ENCODE data around the gene BATF2. TPM values are rescaled to one million over a fixed set of nuclear protein-coding genes. Genes with fewer than 3 reads are reported as not detected.
A peak's percentile ranks its signal among the peaks of the same experiment; 100 is the strongest.

BATF2 gene
- 0.03 TPM in 1 of 2 replicates, not detected in the other for polyA plus RNA-seq (2013)

GRCh38 chr11:64996710-64997380 lies at the start of gene BATF2:
BATF2 (minus strand) TSS chr11:64996971; CDS start chr11:64996914, 57 bp downstream.
- no peaks in the 10 kb centered on the region for H3K27me3 ChIP-seq (ENCODE audit: insufficient read depth, low read length)
- no peak within 1 kb of the TSS for H2BK120ac ChIP-seq (ENCODE audit: insufficient read depth, low read length, poor library complexity)
- no peak within 1 kb of the TSS for H4K91ac ChIP-seq (ENCODE audit: low read depth, low read length)
- H4K8ac ChIP-seq (ENCODE audit: low read depth, low read length) = no peak within 1 kb of the TSS
- H3K79me1 ChIP-seq (ENCODE audit: low read length) = no peaks in the 10 kb centered on the region
- H3K4me2 ChIP-seq (ENCODE audit: low read length) = no peak within 1 kb of the TSS
- no peaks in the 10 kb centered on the region for H3K4me1 ChIP-seq (ENCODE audit: control insufficient read depth in 1 of 2, insufficient read depth in 2 of 2, low read length in 2 of 2)
- H3K23ac ChIP-seq (ENCODE audit: low read length) = no peak within 1 kb of the TSS
- H3K9ac ChIP-seq (ENCODE audit: low read length) = no peak within 1 kb of the TSS
- no peak within 1 kb of the TSS for H3K4ac ChIP-seq (ENCODE audit: low read depth, low read length)
- peak; percentile 51 to 77 for DNase-seq
- no peaks in the 10 kb centered on the region for H3K36me3 ChIP-seq (ENCODE audit: control insufficient read depth in 1 of 2, insufficient read depth in 2 of 2, low read length in 2 of 2)
- no peak within 1 kb of the TSS for H3K18ac ChIP-seq (ENCODE audit: low read length)
- H2BK5ac ChIP-seq (ENCODE audit: low read depth, low read length, poor library complexity) = no peak within 1 kb of the TSS
- no peak within 1 kb of the TSS for H3K14ac ChIP-seq (ENCODE audit: low read length)
- no peaks in the 10 kb centered on the region for H3K79me2 ChIP-seq (ENCODE audit: control insufficient read depth, insufficient read depth, low read length, poor library complexity)
- H2AFZ ChIP-seq (ENCODE audit: insufficient read depth, low read length, poor library complexity) = no peak within 1 kb of the TSS
- no peak within 1 kb of the TSS for H2BK12ac ChIP-seq (ENCODE audit: low read length)
- WGBS (ENCODE audit: extremely low coverage, insufficient coverage, insufficient read length) = no CpG with 5 or more reads among the region's 9 CpGs
- H3K9me3 ChIP-seq (ENCODE audit: insufficient read depth, low read depth, low read length) = no peaks in the 10 kb centered on the region
- H3K27ac ChIP-seq (ENCODE audit: low read depth, low read length) = no peak within 1 kb of the TSS
- H2AK5ac ChIP-seq (ENCODE audit: low read length) = no peak within 1 kb of the TSS
- H4K12ac ChIP-seq (ENCODE audit: low read depth, low read length) = no peak within 1 kb of the TSS
- H3K4me3 ChIP-seq (ENCODE audit: low read depth, low read length) = no peak within 1 kb of the TSS

- no peak overlapping the region for H2AFZ ChIP-seq (ENCODE audit: insufficient read depth, low read length, poor library complexity)
- no CpG with 5 or more reads among the region's 7 CpGs for WGBS (ENCODE audit: extremely low coverage, insufficient coverage, insufficient read length)
- H3K18ac ChIP-seq (ENCODE audit: low read length) = no peak overlapping the region
- peaks cover 9% of the 10 kb centered on the region for H3K79me1 ChIP-seq (ENCODE audit: low read length)
- H3K4ac ChIP-seq (ENCODE audit: low read depth, low read length) = no peak overlapping the region
- H4K12ac ChIP-seq (ENCODE audit: low read depth, low read length) = no peak overlapping the region
- H3K36me3 ChIP-seq (ENCODE audit: control insufficient read depth in 1 of 2, insufficient read depth in 2 of 2, low read length in 2 of 2) = peaks cover 19% of the 10 kb centered on the region in 2 experiments
- H3K9me3 ChIP-seq (ENCODE audit: insufficient read depth, low read depth, low read length) = peaks cover 1% of the 10 kb centered on the region
- no peak overlapping the region for H3K4me3 ChIP-seq (ENCODE audit: low read depth, low read length)
- H2BK5ac ChIP-seq (ENCODE audit: low read depth, low read length, poor library complexity) = no peak overlapping the region
- H4K8ac ChIP-seq (ENCODE audit: low read depth, low read length) = no peak overlapping the region
- H3K27me3 ChIP-seq (ENCODE audit: insufficient read depth, low read length) = no peaks in the 10 kb centered on the region
- no peak overlapping the region for H3K23ac ChIP-seq (ENCODE audit: low read length)
- no peak overlapping the region for H3K27ac ChIP-seq (ENCODE audit: low read depth, low read length)
- H2BK12ac ChIP-seq (ENCODE audit: low read length) = no peak overlapping the region
- H4K91ac ChIP-seq (ENCODE audit: low read depth, low read length) = no peak overlapping the region
- H3K4me2 ChIP-seq (ENCODE audit: low read length) = no peak overlapping the region
- no peak overlapping the region for H3K9ac ChIP-seq (ENCODE audit: low read length)
- H3K14ac ChIP-seq (ENCODE audit: low read length) = no peak overlapping the region
- DNase-seq = no peak
- H3K79me2 ChIP-seq (ENCODE audit: control insufficient read depth, insufficient read depth, low read length, poor library complexity) = peaks cover 9% of the 10 kb centered on the region
- H2AK5ac ChIP-seq (ENCODE audit: low read length) = no peak overlapping the region
- peaks cover 3 to 4% of the 10 kb centered on the region in 2 experiments for H3K4me1 ChIP-seq (ENCODE audit: control insufficient read depth in 1 of 2, insufficient read depth in 2 of 2, low read length in 2 of 2)
- H2BK120ac ChIP-seq (ENCODE audit: insufficient read depth, low read length, poor library complexity) = no peak overlapping the region
These were observed 49.0 kb upstream of the BATF2 start for GRCh38 chr11:65045728-65046127.

- Histone ChIP-seq H4K12ac (ENCODE audit: low read depth, low read length) (no peak overlapping the region), H3K23ac (ENCODE audit: low read length) (no peak overlapping the region), H3K9me3 (ENCODE audit: insufficient read depth, low read depth, low read length) (peaks cover 1% of the 10 kb centered on the region), H3K79me1 (ENCODE audit: low read length) (peaks cover 9% of the 10 kb centered on the region), H2AFZ (ENCODE audit: insufficient read depth, low read length, poor library complexity) (no peak overlapping the region), H4K8ac (ENCODE audit: low read depth, low read length) (no peak overlapping the region), H3K27me3 (ENCODE audit: insufficient read depth, low read length) (no peaks in the 10 kb centered on the region), H3K27ac (ENCODE audit: low read depth, low read length) (no peak overlapping the region), H2BK5ac (ENCODE audit: low read depth, low read length, poor library complexity) (no peak overlapping the region), H2BK120ac (ENCODE audit: insufficient read depth, low read length, poor library complexity) (no peak overlapping the region), H3K18ac (ENCODE audit: low read length) (no peak overlapping the region), H3K9ac (ENCODE audit: low read length) (no peak overlapping the region), H4K91ac (ENCODE audit: low read depth, low read length) (no peak overlapping the region), H3K36me3 (ENCODE audit: control insufficient read depth in 1 of 2, insufficient read depth in 2 of 2, low read length in 2 of 2) (peaks cover 19% of the 10 kb centered on the region in 2 experiments), H2BK12ac (ENCODE audit: low read length) (no peak overlapping the region), H3K4me2 (ENCODE audit: low read length) (no peak overlapping the region), H3K14ac (ENCODE audit: low read length) (no peak overlapping the region), H3K4me1 (ENCODE audit: control insufficient read depth in 1 of 2, insufficient read depth in 2 of 2, low read length in 2 of 2) (peaks cover 3 to 4% of the 10 kb centered on the region in 2 experiments), H3K4ac (ENCODE audit: low read depth, low read length) (no peak overlapping the region), H3K79me2 (ENCODE audit: control insufficient read depth, insufficient read depth, low read length, poor library complexity) (peaks cover 9% of the 10 kb centered on the region), H3K4me3 (ENCODE audit: low read depth, low read length) (no peak overlapping the region), H2AK5ac (ENCODE audit: low read length) (no peak overlapping the region)
- DNase-seq = no peak
- no CpG with 5 or more reads among the region's 5 CpGs for WGBS (ENCODE audit: extremely low coverage, insufficient coverage, insufficient read length)
These were observed 48.3 kb upstream of the BATF2 start for GRCh38 chr11:65045061-65045460.

- no CpG with 5 or more reads among the region's 23 CpGs for WGBS (ENCODE audit: extremely low coverage, insufficient coverage, insufficient read length)
- Histone ChIP-seq H4K8ac (ENCODE audit: low read depth, low read length) (no peak overlapping the region), H2AFZ (ENCODE audit: insufficient read depth, low read length, poor library complexity) (no peak overlapping the region), H3K36me3 (ENCODE audit: control insufficient read depth in 1 of 2, insufficient read depth in 2 of 2, low read length in 2 of 2) (peaks cover 22% of the 10 kb centered on the region in 2 experiments), H3K4me1 (ENCODE audit: control insufficient read depth in 1 of 2, insufficient read depth in 2 of 2, low read length in 2 of 2) (peaks cover 3 to 4% of the 10 kb centered on the region in 2 experiments), H2AK5ac (ENCODE audit: low read length) (no peak overlapping the region), H3K23ac (ENCODE audit: low read length) (no peak overlapping the region), H3K4me3 (ENCODE audit: low read depth, low read length) (no peak overlapping the region), H4K91ac (ENCODE audit: low read depth, low read length) (no peak overlapping the region), H3K4ac (ENCODE audit: low read depth, low read length) (no peak overlapping the region), H3K9me3 (ENCODE audit: insufficient read depth, low read depth, low read length) (peaks cover 1% of the 10 kb centered on the region), H3K79me2 (ENCODE audit: control insufficient read depth, insufficient read depth, low read length, poor library complexity) (peaks cover 9% of the 10 kb centered on the region), H3K18ac (ENCODE audit: low read length) (peak overlapping the region; percentile 29), H2BK5ac (ENCODE audit: low read depth, low read length, poor library complexity) (no peak overlapping the region), H3K14ac (ENCODE audit: low read length) (no peak overlapping the region), H3K9ac (ENCODE audit: low read length) (no peak overlapping the region), H3K27me3 (ENCODE audit: insufficient read depth, low read length) (no peaks in the 10 kb centered on the region), H3K79me1 (ENCODE audit: low read length) (peaks cover 9% of the 10 kb centered on the region), H2BK120ac (ENCODE audit: insufficient read depth, low read length, poor library complexity) (no peak overlapping the region), H3K4me2 (ENCODE audit: low read length) (no peak overlapping the region), H2BK12ac (ENCODE audit: low read length) (no peak overlapping the region), H4K12ac (ENCODE audit: low read depth, low read length) (no peak overlapping the region), H3K27ac (ENCODE audit: low read depth, low read length) (no peak overlapping the region)
- peak in 1 of 2 donors; percentile 12 for DNase-seq
These were observed 47.2 kb upstream of the BATF2 start for GRCh38 chr11:65043881-65044501.

Measured in trophoblast cell (in vitro differentiated cells and primary cell).